Measurements from ENCODE around the gene STIP1.
"Not testable (repeated sequence)": the region's sequence is repeated elsewhere in the genome, so short reads cannot be mapped to it uniquely, and the experiment has no call there.

Gene STIP1

DNA sequence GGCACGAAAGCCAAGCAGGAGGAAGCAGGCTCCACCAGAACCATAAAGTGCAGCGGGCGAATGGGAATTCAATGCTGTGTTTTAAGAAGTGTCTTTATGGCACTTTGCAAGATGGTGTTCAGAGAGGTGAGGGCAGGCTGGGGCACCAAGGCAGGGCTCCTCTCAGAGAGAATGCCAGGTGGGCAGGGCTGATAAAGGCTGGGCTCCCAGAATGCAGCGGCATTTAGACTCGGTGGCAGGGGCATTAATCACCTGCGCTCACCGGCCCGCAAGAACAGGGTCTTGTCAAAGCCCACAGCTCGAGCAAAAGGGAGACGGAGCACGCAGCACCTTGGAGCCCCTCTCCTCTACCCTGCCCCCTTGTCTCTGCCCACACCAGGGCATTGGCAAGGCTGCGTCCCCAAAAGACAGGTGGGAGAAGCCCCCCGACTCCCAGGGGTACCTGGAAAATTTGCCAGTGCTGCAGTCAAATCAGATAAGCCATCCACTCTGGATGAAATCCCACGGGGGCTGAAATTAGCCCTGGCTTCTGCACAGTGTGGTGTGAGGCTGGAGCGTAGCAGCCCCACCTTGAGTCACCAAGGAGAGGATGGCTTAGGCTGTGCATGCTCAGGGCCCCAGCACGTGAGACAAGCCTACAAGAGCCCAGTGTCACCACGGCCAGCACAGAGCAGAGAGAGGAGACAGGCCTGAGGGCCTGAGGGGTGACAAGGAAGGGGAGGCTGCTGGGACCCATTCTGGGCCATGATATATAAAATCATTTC lies 28.2 kb upstream of the STIP1 start:
- DNase-seq (ENCODE audit: low read depth, low spot score), result no peak

DNA sequence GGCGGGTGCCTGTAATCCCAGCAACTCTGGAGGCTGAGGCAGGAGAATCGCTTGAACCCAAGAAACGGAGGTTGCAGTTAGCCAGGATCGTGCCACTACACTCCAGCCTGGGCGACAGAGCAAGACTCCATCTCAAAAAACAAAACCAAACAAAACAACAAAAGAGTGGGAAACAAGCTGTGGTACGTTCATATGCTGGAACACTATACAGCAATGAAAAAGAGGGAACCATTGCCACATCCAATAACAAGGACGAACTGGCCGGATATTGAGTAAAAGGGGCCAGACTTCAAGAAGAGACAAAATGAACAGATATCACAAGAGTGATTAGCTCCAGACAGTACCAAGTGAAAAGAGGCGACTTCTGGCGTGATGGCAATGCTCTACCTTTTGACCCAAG lies 24.9 kb upstream of the STIP1 start:
- no peak for DNase-seq (ENCODE audit: low read depth, low spot score)

DNA sequence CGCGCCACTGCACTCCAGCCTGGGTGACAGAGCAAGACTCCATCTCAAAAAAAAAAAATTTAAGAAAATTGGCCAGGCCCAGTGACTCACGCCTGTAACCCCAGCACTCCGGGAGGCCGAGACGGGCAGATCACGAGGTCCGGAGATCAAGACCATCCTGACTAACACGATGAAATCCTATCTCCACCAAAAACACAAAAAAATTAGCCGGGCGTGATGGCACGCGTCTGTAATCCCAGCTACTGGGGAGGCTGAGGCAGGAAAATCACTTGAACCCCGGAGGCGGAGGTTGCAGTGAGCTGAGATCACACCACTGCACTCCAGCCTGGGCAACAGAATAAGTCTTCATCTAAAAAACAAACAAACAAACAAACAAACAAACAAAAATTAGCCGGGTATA lies 23.2 kb upstream of the STIP1 start:
- DNase-seq (ENCODE audit: low read depth, low spot score), result not testable (repeated sequence)

DNA sequence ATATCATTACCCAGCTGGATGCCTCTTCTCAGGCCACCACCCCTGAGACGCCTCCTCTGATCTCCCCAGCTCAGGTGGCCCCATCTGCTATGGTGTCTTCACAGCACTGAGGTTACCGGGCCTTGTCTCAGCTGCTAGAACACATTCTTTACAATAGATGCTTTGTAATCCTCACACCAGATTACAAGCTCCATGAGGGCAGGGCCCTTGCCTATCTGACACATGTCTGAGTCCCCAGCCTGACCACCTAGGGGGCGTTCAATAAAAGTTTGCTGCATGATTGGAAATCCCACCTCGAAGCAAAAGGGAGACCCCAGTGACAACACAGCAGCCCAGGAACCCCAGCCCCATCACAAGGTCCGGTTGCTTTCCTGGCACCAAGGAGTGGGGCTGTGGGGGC lies 22.0 kb upstream of the STIP1 start:
- DNase-seq (ENCODE audit: low read depth, low spot score), result no peak

DNA sequence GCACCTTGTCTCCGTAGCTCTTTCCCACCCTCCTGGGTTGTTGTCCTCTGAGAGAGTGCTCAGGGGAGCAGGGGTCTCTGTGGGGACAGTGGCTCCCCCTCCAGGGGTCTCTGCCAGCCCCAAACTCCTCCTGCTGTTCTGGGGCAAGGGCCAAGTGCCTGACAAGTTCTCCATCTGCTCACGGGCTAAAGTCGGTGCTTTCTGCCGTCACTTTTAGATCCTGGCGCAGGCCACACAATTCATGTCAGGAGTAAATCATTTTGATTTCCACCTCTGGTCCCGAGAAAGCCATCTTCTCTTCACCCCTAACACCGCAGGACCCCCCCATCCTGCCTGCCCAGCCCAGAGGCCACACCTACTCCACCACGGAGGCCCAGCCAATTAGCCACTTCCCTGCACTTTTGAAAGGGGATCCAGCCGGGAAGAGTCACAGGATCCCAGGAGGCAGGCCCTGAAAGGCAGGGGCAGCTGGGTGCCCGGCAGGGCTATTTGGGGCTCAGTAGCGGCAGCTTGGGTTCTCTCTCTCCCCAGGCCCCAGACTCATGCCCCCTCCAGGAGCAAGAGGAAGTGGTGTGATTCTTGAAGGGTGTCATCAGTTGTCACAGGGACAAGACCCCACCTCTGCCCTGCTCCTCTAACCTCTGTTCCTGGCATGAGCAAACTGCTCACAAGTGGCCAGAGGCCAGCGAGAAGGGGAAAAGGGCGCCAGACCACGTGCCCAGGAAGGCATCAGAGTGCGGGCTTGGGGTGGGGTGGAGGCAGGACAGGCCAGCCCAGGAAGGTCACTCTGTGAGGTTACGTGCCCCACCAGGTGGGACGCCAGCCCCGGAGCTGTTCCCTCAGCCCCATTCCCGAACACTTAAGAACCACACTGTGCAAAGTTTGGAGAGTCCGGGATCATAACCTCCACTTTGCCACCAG lies 21.3 kb upstream of the STIP1 start:
- peak; percentile 31 for DNase-seq (ENCODE audit: low read depth, low spot score)

DNA sequence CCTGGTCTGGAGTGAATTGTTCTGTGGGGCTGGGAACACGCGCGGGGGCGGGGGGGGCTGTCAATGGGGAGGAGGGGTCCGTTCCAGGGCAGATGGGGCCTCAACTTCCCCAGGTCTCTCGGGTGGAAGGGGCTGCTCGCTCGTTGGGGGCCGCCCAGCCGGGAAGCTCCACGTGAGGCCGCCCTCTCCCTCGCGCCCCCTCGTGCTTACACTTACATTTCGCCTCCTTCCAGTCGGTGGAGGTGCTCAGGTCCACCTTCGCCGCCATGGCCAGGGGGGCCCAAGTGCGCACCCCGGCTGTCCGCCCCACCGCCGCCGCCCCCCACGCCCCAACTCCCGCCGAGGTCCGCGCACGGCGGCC lies 20.5 kb upstream of the STIP1 start:
- DNase-seq (ENCODE audit: low read depth, low spot score), result peak; percentile 47

DNA sequence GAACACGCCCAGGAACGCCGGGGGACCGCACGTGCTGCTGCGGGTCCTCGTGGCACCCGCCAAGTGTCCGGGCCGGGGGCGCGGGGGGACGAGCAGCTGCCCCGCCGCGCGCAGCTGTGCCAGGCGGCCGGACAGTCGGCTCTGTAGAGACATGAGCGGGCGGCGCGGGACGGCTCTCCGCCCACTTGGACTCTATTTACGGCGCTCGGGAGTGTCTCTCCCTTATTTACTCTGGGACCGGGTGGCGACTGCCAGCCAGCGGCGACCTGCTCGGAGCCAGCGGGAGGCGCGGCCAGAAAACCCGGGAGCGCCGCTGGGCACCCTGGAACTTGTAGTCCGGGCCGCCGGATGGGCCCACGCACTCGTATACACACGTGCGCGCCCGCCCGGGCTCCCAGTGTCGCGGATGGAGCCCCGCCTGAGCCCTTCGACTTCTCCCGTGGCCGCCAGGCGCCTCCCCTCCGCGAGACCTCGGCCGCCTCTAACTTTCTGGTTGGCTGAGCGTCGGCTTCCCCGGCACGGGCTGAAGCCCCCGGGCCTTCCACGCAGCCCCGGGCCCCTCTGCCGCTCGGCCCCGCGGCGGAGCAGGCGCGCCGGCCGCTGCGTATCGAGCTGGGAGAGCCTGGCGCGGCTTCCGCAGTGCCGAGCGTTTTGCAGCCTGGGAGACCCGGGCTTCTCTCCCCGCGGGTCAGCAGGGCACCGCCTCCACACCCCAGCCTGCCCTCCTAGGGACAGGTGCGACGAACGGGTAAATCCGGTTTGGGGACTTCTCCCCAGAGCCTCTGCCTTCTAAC lies 19.9 kb upstream of the STIP1 start, which contains the start of gene MACROD1:
MACROD1 (minus strand) TSS at position 272 of the 794 bp plus-strand sequence; CDS start at position 153, 119 bp downstream.
- DNase-seq (ENCODE audit: low read depth, low spot score), result peak; percentile 89

DNA sequence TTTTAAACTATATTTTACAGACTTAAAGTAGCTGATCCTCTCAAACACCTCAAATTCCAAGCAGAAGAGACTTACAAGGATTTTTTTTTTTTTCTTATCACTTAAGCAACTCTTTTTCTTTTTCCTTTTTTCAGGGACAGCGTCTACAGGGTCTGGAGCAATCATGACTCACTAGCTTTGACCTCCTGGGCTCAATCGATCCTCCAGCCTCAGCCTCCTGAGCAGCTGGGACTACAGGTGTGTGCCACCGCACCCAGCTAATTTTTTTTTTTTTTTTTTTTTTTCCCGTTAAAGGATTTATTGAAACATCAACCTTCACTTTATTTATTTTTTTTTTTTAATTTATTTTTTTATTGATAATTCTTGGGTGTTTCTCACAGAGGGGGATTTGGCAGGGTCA lies 15.6 kb upstream of the STIP1 start:
- DNase-seq (ENCODE audit: low read depth, low spot score), result no peak

DNA sequence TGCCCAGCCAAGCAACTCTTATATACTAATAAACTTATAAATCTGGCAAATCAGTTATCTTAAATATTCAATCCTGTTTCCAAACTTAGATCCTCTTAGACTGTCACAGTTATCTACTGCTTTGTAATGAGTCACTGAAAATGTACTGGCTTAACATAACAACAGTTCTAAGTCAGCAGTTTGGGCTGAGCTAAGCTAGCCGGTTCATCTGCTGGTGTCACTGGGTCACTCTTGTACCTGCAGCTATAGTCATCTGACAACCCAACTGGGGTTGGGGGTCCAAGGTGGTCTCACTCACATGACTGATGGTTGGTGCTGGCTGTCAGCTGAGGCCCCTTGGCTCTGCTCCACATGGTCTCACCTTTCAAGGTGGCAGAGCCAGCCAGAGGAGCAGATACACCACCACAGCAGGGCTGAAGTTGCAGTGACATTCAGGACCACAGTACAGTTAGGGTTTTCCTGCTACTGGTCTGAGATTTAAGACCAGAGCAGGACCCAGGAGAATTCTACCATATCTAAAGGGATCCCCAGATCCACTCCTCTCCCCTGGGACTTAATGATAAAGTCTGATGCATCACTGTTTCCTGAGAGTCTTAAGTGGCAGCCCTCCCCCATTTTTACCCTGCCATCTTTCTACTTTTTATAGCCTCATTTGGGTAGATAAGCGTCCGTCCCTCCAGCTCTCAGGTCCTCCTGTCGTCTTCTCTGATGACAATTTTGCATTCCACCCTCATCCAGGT lies 12.2 kb upstream of the STIP1 start:
- no peak for DNase-seq (ENCODE audit: low read depth, low spot score)

DNA sequence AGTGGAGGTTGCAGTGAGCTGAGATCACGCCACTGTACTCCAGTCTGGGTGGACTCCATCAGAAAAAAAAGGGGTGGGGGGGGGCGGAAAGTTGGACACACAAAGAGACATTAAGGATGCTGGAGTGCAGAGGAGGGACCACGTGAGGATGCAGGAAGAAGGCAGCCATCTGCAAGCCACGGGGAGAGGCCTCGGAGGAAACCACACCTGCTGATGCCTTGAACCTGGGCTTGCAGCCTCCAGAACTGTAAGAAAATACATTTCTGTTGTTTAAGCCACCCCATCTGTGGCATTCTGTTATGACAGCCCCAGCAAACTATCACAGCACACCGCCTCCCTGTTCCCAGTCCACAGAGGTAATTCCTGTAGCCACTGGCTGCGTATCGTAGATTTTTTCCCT lies 9.2 kb upstream of the STIP1 start:
- DNase-seq (ENCODE audit: low read depth, low spot score), result no peak

DNA sequence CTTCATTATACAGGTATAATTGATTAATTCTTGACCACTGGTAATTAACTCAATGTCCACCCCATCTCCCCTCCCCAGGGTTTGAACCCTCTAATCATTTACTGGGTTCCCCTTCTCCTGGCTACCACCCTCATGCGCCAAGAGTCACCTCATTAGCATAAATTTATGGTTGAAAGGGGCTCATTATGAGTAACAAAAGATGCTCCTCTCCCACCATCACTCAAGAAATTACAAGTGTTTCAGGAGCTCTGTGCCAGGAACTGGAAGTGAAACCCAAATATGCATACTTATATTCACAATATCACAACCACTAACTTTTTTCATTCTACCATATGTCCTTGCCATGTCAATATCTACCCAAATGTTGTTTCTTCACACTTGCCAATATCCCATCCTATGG lies 7.8 kb upstream of the STIP1 start:
- DNase-seq (ENCODE audit: low read depth, low spot score), result no peak

DNA sequence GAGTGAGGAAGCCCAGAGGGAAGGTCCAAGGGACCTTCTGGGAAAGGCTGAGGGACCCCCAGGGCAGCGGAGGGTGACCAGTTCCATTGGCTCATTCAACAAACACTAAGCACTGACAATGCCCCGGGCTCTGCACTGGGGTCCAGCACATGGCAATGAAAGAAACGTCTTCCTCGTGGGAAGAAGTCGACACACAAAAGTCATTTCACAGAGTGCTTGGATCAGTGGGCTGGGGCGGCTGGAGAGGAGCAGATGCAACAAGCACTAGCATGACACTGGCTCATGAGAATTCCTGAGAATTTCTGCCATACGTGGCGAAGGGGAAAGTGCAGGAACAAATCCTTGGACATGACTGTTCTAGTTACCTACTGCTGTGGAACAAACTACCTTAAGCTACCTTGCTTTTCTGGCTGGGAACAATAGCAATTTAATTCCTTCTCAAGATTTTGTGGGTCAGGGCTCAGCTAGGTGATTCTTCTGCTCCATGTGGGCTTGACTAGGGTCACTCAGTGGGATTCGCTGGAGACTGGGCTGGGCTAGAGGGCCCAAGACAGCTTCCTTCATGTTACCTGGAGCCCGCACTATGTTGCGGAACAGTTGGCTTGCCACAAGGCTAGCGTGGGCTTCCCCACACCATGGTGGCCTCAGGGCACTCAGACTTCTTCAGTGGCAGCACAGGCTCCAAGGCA lies 6.9 kb upstream of the STIP1 start:
- no peak for DNase-seq (ENCODE audit: low read depth, low spot score)

DNA sequence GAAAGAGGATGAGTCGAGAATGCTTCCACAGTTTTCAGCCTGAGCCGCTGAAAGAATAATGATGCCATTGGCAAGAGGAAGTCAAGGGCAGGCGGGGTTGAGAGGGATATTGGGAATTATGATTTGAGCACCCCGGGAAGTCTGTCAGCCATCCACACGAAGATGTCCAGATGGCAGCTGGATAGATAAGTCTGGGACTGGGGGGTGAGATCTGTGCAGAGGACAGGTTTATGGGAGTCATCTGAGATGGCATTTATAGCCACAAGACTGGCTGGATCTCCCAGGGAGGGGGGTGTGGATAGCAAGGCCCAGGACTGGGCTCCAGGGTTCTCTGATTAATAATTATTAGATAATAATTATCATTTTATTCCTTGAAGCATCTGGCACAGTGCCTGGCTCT lies 5.1 kb upstream of the STIP1 start:
- no peak for DNase-seq (ENCODE audit: low read depth, low spot score)

DNA sequence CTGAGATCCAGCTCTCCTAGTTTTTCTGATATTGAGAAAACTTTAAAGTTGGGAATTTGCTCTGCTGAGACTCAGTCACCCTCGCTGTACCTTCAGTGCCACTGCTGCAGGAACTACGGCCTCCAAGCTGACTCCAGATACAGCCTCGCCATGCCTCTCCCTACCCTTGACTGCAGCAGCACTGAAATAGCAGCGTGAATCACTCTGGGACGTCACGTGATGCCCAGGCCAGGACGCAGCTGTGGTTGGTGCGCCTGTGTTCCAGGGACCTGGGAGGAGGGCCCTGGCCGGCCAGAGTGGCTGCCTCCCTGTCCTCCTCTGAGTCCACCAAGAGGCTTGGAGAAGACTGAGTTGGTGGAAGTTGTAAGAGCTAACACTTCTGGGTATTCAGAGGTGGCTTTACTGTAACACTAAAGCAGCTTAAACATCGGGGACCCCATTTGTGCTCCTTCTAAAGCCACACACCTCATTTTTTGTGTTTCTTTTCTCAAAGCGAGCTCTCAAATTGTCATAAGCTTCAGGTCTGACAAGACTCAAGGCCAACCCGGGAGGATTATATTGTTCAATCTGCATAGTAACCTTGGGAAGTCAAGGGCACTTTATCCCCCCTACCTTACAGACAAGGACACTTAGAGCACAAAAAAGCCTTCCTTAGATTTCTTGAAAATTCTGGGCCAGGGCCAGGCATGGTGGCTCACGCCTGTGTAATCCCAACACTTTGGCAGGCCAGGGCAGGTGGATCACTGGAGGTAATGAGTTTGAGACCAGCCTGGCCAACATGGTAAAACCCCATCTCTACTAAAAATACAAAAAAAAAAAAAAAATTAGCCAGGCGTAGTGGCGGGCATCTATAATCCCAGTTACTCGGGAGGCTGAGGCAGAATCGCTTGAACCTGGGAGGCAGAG lies 4.2 kb upstream of the STIP1 start:
- DNase-seq (ENCODE audit: low read depth, low spot score), result peak; percentile 96

DNA sequence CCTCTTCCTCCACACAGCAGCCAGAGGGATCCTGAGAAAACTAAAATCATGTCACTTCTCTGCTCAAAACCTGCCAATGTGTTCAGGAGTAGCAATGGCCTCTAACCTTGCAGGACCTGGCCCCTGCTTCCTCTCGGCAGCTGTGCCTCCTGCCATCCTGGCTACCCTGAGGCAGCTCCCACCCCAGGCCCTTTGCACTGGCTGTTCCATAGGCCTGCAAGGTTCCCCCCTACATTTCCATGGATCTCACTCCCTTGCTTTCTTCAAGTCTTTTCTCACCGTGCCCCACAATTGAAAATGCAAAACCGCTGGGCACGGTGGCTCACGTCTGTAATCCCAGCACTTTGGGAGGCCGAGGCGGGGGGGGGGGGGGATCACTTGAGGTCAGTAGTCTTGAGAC lies 2.1 kb upstream of the STIP1 start:
- DNase-seq (ENCODE audit: low read depth, low spot score), result no peak

DNA sequence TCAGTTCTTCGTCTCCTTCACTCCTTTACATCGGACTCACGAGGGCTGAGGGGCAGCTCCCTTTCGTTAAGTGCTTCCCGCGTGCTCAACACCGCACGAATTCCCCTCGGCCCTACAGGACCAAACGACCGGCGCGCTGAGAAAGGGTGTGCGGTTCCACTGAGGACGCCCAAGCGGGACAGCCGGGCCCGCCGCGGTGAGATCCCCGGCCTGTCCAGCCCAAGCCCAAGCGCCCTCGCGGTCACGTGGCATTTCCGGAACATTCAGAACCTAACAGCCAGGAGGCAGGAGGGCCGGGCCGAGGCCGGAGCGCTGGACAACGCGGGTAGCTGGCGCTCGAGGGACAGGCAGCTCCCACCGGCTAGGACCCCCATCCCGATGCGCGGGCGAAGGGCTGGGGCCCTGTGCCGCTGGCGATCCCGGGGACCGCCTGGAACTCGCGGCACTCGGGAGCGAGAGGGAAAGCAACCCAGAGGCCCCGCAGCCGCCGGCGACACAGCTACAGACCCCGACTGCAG lies 737 bp upstream of the STIP1 start:
- peak; percentile 90 for DNase-seq (ENCODE audit: low read depth, low spot score)

DNA sequence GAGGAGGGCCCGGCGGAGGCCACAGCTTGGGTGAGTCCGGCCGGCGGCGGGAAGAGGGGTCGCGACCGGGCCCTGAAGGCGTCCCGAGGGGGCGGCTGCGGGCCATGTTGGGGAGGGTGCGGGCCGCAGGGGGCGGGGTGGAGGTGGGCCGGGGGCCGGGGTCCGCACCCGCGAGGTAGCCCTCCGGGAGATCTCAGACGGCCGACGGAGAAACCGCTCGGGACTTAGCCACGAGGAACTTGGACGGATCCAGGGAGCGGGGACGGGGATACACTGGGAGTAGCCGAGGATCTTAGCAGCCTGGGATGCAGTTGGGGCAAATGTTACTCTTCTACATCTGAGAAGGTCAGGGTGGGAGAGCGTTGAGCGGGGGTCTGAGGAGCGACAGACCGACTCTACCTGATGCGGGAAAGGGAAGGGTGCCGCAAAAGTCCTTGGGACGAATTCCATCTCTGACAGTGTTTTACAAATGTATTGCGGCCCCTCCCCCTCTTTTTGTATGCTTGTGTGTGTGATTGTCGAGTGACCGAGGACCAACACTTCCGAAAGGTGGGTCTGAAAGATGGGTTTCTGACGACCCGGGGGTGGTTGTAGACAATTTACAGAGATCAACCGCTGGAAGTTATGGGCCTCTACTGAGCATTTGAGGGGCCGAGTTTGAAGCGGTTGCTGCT lies 658 bp downstream of the STIP1 start:
- peak; percentile 49 for DNase-seq (ENCODE audit: low read depth, low spot score)

DNA sequence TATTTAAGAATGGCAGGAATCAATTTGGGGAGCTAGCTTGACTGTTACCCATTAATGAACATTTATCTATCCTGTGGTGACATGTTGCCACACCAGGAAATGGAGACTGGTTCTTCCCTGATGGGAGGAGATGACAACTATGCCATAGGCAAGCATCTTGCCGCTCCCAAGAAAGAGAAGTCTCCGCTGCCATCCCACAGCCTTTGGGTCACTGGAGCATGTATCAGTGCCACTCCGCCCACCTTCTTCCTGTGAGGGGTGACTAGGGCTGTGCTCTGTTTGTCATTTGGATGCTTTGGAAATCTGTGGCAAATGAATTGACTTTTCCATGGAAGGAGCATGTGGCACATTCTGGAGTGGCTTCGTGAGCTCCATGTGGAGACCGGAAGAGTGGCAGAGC lies 6.5 kb downstream of the STIP1 start:
- no peak for DNase-seq (ENCODE audit: low read depth, low spot score)

DNA sequence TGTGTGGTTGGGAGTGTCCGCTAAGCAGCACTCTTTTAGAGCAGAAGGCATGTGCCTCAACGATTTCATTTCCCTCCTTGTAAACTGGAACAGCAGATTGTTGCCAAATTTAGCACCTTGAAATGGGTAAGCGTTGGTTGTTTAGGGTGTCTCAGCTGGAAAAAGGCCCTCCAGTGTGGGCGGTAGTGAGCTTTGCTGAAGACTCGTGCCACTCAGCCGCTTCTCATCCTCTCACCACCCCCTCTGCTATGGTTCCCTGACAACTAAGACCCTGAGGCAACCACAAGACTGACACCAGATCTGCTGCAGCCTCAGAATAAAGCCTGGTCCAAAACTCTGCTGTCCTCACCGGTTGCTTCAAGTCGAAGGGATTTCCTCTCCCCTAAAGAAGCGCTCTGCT lies 10.7 kb downstream of the STIP1 start:
- no peak for DNase-seq (ENCODE audit: low read depth, low spot score)

Measured in astrocyte of the hippocampus (primary cell).